SU-DHL-6 (cell line): Measurements from ENCODE around the gene THSD4.

Source experiments
- EZH2phosphoT487 ChIP-seq: fragments of 200-600 bp; sonication (generic), shearing (Covaris generic); conservative IDR thresholded peaks from 2 replicates; pipeline ENCODE4 v1.6.1; 2018; ENCODE audit warnings: mild to moderate bottlenecking, antibody characterized with exemption, low read length, moderate library complexity, mixed read lengths
- TF ChIP-seq, protein P1 (sequence below): fragments of 200-600 bp; sonication (generic); IDR thresholded peaks from one replicate; pipeline ENCODE4 v1.5.1; 2017; ENCODE audit warnings: antibody characterized with exemption, mild to moderate bottlenecking, low read length, moderate library complexity; ENCODE audit not compliant: insufficient read depth, poor library complexity, severe bottlenecking

- TF ChIP-seq, protein P1, sequence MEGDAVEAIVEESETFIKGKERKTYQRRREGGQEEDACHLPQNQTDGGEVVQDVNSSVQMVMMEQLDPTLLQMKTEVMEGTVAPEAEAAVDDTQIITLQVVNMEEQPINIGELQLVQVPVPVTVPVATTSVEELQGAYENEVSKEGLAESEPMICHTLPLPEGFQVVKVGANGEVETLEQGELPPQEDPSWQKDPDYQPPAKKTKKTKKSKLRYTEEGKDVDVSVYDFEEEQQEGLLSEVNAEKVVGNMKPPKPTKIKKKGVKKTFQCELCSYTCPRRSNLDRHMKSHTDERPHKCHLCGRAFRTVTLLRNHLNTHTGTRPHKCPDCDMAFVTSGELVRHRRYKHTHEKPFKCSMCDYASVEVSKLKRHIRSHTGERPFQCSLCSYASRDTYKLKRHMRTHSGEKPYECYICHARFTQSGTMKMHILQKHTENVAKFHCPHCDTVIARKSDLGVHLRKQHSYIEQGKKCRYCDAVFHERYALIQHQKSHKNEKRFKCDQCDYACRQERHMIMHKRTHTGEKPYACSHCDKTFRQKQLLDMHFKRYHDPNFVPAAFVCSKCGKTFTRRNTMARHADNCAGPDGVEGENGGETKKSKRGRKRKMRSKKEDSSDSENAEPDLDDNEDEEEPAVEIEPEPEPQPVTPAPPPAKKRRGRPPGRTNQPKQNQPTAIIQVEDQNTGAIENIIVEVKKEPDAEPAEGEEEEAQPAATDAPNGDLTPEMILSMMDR = no peak
- TF ChIP-seq EZH2phosphoT487 = no peak
Observed at GRCh38 chr15:71293723-71294122, 178.5 kb downstream of the THSD4 start.
